ENCODE data around the gene KIAA0319L. TPM values are rescaled to one million over a fixed set of nuclear protein-coding genes. Genes with fewer than 3 reads are reported as not detected.

Gene KIAA0319L
- total and polyA plus RNA-seq, 2 donors (not counting 3 experiments of a cell fraction or from before 2014, with no cell fraction given) = 31.4 to 43.4 TPM

GRCh38 chr1:35481229-35481628 lies 76.0 kb downstream of the KIAA0319L start:
- no peaks in the 10 kb centered on the region for H4K20me1 ChIP-seq (replicated peaks; ENCODE audit: control insufficient read depth, extremely low read depth, insufficient read depth, low read length)
- H3K9me1 ChIP-seq (replicated peaks; ENCODE audit: control insufficient read depth, extremely low read depth, insufficient read depth, low read length) = no peaks in the 10 kb centered on the region
- H3K9ac ChIP-seq (replicated peaks; ENCODE audit: extremely low read depth, insufficient read depth, low read length) = no peak overlapping the region
- no peaks in the 10 kb centered on the region for H3K36me3 ChIP-seq (ENCODE audit: control insufficient read depth in 2 of 2, extremely low read depth in 1 of 2, insufficient read depth in 2 of 2, low read length in 2 of 2)
- TF ChIP-seq, protein P1, sequence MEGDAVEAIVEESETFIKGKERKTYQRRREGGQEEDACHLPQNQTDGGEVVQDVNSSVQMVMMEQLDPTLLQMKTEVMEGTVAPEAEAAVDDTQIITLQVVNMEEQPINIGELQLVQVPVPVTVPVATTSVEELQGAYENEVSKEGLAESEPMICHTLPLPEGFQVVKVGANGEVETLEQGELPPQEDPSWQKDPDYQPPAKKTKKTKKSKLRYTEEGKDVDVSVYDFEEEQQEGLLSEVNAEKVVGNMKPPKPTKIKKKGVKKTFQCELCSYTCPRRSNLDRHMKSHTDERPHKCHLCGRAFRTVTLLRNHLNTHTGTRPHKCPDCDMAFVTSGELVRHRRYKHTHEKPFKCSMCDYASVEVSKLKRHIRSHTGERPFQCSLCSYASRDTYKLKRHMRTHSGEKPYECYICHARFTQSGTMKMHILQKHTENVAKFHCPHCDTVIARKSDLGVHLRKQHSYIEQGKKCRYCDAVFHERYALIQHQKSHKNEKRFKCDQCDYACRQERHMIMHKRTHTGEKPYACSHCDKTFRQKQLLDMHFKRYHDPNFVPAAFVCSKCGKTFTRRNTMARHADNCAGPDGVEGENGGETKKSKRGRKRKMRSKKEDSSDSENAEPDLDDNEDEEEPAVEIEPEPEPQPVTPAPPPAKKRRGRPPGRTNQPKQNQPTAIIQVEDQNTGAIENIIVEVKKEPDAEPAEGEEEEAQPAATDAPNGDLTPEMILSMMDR (IDR thresholded peaks at IDR 0.05; ENCODE audit: extremely low read depth in 1 of 2, insufficient read depth in 1 of 2, low read depth in 1 of 2, low read length in 2 of 2) = no peak
- TF ChIP-seq JUN (IDR thresholded peaks at IDR 0.05; ENCODE audit: borderline replicate concordance, insufficient read depth, insufficient read length, low read depth) (no peak), POLR2AphosphoS5 (IDR thresholded peaks at IDR 0.05; ENCODE audit: insufficient read depth, low read depth, low read length) (no peak), MYC (IDR thresholded peaks at IDR 0.05; ENCODE audit: low read depth, low read length) (no peak), POLR2A (IDR thresholded peaks at IDR 0.05; ENCODE audit: low read depth, low read length) (no peak), FOS (IDR thresholded peaks at IDR 0.05; ENCODE audit: borderline replicate concordance, insufficient read depth, low read length) (no peak), EZH2 (IDR thresholded peaks at IDR 0.05; ENCODE audit: borderline replicate concordance, low read depth, low read length, severe bottlenecking) (no peak), GATA2 (IDR thresholded peaks at IDR 0.05; ENCODE audit: insufficient read depth, insufficient read length, low read depth, low read length) (no peak)
- TF ChIP-seq, protein P2, sequence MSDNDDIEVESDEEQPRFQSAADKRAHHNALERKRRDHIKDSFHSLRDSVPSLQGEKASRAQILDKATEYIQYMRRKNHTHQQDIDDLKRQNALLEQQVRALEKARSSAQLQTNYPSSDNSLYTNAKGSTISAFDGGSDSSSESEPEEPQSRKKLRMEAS (IDR thresholded peaks at IDR 0.05; ENCODE audit: insufficient read depth, insufficient read length) = no peak
- dilution Hi-C loops (cut with MboI; ENCODE audit: extremely low pct_ligation_motif_present, low sequenced_read_pairs) = no loop called here
- ChIA-PET CTCF (no interaction called here), POLR2A (no interaction called here)
- no TSS peak for BruUV-seq (replicated peaks)
- H3K9me3 ChIP-seq (replicated peaks; ENCODE audit: control insufficient read depth, insufficient read depth, low read length) = no peaks in the 10 kb centered on the region
- DNase-seq (ENCODE audit: low read depth, low spot score) = no peak
- H3K4me2 ChIP-seq (ENCODE audit: insufficient read depth, low read length) = no peak overlapping the region
- no peak overlapping the region for H2AFZ ChIP-seq (ENCODE audit: low read depth, low read length)
- H3K79me2 ChIP-seq (ENCODE audit: control insufficient read depth, insufficient read depth, low read length) = no peaks in the 10 kb centered on the region
- no peaks in the 10 kb centered on the region for H3K27me3 ChIP-seq (ENCODE audit: control insufficient read depth in 2 of 2, insufficient read depth in 2 of 2, low read length in 2 of 2)
- no peak overlapping the region for H3K27ac ChIP-seq (ENCODE audit: insufficient read depth, low read depth, low read length)
- no peak for FAIRE-seq
- H3K4me3 ChIP-seq (replicated peaks in 1 of 3; ENCODE audit: insufficient read depth in 1 of 3, low read depth in 1 of 3, low read length in 3 of 3) = no peak overlapping the region
- intact Hi-C loops (cut with micrococcal nuclease) = no loop called here
- H3K4me1 ChIP-seq (ENCODE audit: control insufficient read depth, extremely low read depth, insufficient read depth, low read length) = no peaks in the 10 kb centered on the region
